T-helper 1 cell treated with Interleukin-12 subunit alpha and Interleukin-12 subunit beta and Interleukin-4 antibody, amounts not matched to agents 30 μg/mL and 1 μg/mL, for 36 hours (primary cell): ENCODE results near the gene CEMIP2.
"Not testable (repeated sequence)": the region's sequence is repeated elsewhere in the genome, so short reads cannot be mapped to it uniquely, and the experiment has no call there.

Experiments used
- H3K27ac Mint-ChIP-seq: one replicate; pipeline ENCODE4 v1.8.0; 2021; ENCODE audit warnings: mild to moderate bottlenecking, mixed read lengths
- H3K27me3 Mint-ChIP-seq: one replicate; pipeline ENCODE4 v1.8.0; 2021; ENCODE audit warnings: low read depth, mixed read lengths
- H3K36me3 Mint-ChIP-seq: one replicate; pipeline ENCODE4 v1.8.0; 2021; ENCODE audit warnings: low read depth, mixed read lengths
- H3K4me1 Mint-ChIP-seq: one replicate; pipeline ENCODE4 v1.8.0; 2021; ENCODE audit warnings: low read depth, mixed read lengths
- H3K4me3 Mint-ChIP-seq: one replicate; pipeline ENCODE4 v1.8.0; 2021; ENCODE audit warnings: mild to moderate bottlenecking, moderate library complexity, mixed read lengths
- H3K9me3 Mint-ChIP-seq: one replicate; pipeline ENCODE4 v1.8.0; 2021; ENCODE audit warnings: mixed read lengths

The CEMIP2 gene

DNA sequence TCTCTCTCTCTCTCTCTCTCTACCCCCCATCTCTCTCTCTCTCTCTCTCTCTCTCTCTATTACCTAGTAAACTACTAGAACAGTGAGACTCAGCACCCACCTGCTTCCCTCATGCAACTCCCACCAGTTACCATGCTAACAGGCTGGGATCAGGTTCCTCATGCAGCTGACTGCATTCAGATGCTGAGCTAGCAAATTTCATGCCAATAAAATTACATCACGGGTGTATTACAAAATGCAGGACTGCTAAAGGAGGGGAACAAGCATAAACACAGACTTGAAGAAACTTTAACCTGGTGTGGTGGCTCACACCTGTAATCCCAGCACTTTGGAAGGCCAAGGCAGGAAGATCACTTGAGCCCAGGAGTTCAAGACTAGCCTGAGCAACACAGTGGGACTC lies 76.0 kb downstream of the CEMIP2 start:
- H3K36me3 Mint-ChIP-seq, result peaks cover 48% of the 10 kb centered on the region
- no peaks in the 10 kb centered on the region for H3K9me3 Mint-ChIP-seq
- no peaks in the 10 kb centered on the region for H3K27me3 Mint-ChIP-seq
- H3K4me1 Mint-ChIP-seq, result peaks cover 17% of the 10 kb centered on the region
- H3K4me3 Mint-ChIP-seq, result no peak overlapping the region
- peak overlapping the region; percentile 83 for H3K27ac Mint-ChIP-seq

GRCh38 chr9:71691576-71691975 lies 76.7 kb downstream of the CEMIP2 start:
- H3K36me3 Mint-ChIP-seq, result peaks cover 49% of the 10 kb centered on the region
- peaks cover 20% of the 10 kb centered on the region for H3K4me1 Mint-ChIP-seq
- not testable (repeated sequence) for H3K27ac Mint-ChIP-seq, H3K9me3 Mint-ChIP-seq, H3K4me3 Mint-ChIP-seq, H3K27me3 Mint-ChIP-seq

DNA sequence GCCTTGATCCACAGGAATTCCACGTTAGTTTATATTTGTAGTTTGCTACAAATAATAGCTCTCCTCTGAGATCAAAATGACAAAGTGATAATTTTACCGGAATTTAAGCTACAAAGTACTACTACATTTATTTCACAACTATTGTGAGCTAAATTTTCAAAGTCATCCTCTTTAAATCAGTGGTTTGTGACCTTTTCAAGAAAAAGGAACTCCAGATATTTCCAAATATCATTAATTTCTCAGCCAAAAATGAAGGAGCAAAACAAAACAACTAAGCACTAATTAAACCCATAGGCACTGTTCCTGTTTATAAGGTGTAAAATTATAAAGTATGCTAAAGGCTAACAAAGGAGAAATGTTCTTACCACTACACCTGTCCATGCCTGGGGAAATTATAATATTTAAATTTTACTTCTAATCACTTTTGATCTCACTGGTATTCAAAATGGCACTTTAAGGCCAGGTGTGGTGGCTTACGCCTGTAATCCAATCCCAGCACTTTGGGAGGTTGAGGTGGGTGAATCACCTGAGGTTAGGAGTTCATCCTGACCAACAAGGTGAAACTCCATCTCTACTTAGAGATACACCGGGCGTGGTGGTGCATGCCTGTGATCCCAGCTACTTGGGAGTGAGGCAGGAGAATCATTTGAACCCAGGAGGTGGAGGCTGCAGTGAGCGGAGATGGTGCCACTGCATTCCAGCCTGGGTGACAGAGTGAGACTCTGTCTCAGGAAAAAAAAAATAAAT lies 77.5 kb downstream of the CEMIP2 start:
- Mint-ChIP-seq H3K4me1 (peaks cover 23% of the 10 kb centered on the region), H3K36me3 (peaks cover 49% of the 10 kb centered on the region), H3K27ac (no peak overlapping the region), H3K4me3 (no peak overlapping the region), H3K9me3 (no peaks in the 10 kb centered on the region), H3K27me3 (no peaks in the 10 kb centered on the region)

DNA sequence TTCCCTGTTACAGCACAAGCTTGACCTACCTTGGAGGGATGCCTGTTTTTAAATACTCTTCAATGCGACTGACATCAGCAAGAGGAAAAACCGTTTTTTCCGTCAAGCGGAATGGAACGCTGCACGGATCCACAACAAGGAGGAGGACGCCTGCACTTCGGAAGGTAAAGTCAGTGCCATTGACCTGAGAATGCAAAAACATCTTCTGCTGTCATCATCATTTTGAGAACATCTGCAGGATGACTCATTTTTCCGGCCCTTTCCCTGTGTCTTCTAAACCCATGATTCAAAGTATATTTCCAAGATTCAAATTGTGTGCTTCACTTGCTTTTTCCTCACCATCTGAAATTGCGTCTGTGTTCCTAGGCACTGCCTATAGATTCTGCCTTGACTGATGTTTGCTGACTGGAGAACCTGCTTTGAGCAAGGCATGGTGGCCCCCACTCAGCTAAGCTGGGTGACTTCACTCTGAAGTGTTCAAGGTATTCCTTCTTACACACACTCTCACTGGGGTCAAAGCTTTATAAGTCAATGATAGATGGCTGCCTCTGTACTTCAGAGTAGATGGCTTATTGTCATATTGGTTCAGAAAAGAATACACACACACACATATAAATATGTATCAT lies 78.1 kb downstream of the CEMIP2 start:
- Mint-ChIP-seq H3K4me1 (peaks cover 29% of the 10 kb centered on the region), H3K9me3 (no peaks in the 10 kb centered on the region), H3K27ac (no peak overlapping the region), H3K4me3 (no peak overlapping the region), H3K27me3 (no peaks in the 10 kb centered on the region), H3K36me3 (peaks cover 53% of the 10 kb centered on the region)

- Mint-ChIP-seq H3K4me1 (peaks cover 48% of the 10 kb centered on the region), H3K4me3 (no peak overlapping the region)
Observed at GRCh38 chr9:71687676-71688075, 80.6 kb downstream of the CEMIP2 start.

GRCh38 chr9:71685988-71686387 lies 82.3 kb downstream of the CEMIP2 start:
- no peaks in the 10 kb centered on the region for H3K27me3 Mint-ChIP-seq
- peaks cover 56% of the 10 kb centered on the region for H3K36me3 Mint-ChIP-seq
- peaks cover 50% of the 10 kb centered on the region for H3K4me1 Mint-ChIP-seq
- H3K27ac Mint-ChIP-seq, result peak overlapping the region; percentile 13
- H3K9me3 Mint-ChIP-seq, result no peaks in the 10 kb centered on the region
- H3K4me3 Mint-ChIP-seq, result peak overlapping the region; percentile 41

More at GRCh38 chr9:71687676-71688075, 80.6 kb downstream of the CEMIP2 start:
- Mint-ChIP-seq H3K36me3 (peaks cover 57% of the 10 kb centered on the region), H3K27me3 (no peaks in the 10 kb centered on the region), H3K9me3 (no peaks in the 10 kb centered on the region), H3K27ac (no peak overlapping the region)

DNA sequence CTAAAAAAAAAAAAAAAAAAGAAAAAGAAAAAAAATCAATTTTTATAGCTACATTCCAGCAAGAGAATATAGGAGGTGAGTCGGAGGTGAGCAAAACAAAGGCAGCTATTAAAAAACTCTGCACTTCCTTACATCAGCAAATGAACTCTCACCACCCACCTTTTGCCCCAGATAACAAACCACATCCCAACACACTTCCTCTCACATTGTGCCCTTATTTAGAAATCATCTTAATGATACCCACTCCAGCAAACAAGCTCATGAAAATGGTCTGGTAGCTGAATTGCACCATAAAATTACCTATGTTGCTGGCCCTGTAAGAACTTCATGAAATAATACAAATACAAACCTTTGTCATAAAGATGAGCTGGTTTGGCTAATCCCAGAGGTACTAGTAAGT lies 82.9 kb downstream of the CEMIP2 start:
- H3K27ac Mint-ChIP-seq, result peak overlapping the region; percentile 11

DNA sequence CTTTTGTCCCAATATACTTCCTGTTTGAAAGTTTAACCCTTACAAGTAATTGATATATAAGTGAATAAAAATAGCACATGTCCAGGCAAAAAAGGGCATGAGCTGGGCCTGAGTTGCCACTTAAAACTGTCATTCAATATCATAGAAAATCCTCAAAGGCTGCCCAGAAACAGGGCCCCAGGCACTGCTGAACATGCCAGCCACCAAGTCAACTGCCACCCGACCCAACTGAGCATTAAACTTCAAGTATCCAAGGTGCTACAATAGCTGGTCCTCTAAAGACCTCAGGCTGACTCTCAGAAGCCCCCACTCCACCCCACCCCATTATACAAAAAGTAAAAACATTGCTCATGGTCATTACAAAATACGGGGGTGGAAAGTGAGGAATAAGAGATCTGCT lies 83.7 kb downstream of the CEMIP2 start:
- no peaks in the 10 kb centered on the region for H3K27me3 Mint-ChIP-seq
- H3K4me1 Mint-ChIP-seq, result peaks cover 48% of the 10 kb centered on the region
- no peaks in the 10 kb centered on the region for H3K9me3 Mint-ChIP-seq
- H3K4me3 Mint-ChIP-seq, result peak overlapping the region; percentile 61
- peaks cover 48% of the 10 kb centered on the region for H3K36me3 Mint-ChIP-seq
- H3K27ac Mint-ChIP-seq, result peak overlapping the region; percentile 46

More for the DNA sequence above, 82.9 kb downstream of the CEMIP2 start:
- H3K4me1 Mint-ChIP-seq, result peaks cover 49% of the 10 kb centered on the region
- peak overlapping the region; percentile 49 for H3K4me3 Mint-ChIP-seq
- H3K27me3 Mint-ChIP-seq, result no peaks in the 10 kb centered on the region
- H3K9me3 Mint-ChIP-seq, result no peaks in the 10 kb centered on the region
- peaks cover 52% of the 10 kb centered on the region for H3K36me3 Mint-ChIP-seq

DNA sequence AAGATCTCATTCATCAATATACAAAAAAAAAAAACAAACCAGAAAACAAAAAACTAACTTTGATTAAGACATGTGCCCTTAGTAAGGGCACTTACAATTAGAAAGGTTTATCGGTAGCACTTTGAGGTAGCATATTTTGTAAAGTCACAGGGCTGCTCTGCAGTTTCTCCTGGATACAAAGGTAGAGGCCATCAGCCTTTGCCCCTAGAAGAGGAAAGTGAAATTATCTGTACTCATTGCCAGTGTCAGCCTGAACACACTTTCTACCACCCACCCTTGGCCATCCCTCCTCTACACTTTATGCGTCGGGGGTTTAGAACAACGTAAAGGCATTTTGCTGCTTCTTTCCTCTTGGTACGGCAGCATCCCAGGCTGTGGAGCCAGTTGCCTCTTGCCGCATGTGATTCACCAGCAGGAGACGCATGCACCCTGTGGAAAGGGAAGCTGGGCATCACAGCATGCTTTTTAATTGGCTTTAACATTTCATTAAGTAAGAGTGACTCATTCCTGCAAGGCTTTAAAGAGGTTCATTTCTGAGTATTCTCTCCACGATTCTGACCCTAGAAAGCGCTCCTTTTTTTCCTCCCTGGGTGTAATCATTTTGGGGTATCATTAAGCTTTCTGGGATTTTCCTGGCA lies 84.6 kb downstream of the CEMIP2 start:
- Mint-ChIP-seq H3K9me3 (no peaks in the 10 kb centered on the region), H3K36me3 (peaks cover 43% of the 10 kb centered on the region), H3K27me3 (no peaks in the 10 kb centered on the region), H3K4me3 (peak overlapping the region; percentile 52), H3K4me1 (peaks cover 51% of the 10 kb centered on the region), H3K27ac (peak overlapping the region; percentile 46)

- no peak overlapping the region for H3K4me3 Mint-ChIP-seq
- H3K36me3 Mint-ChIP-seq, result peaks cover 38% of the 10 kb centered on the region
- H3K9me3 Mint-ChIP-seq, result no peaks in the 10 kb centered on the region
- no peak overlapping the region for H3K27ac Mint-ChIP-seq
- H3K27me3 Mint-ChIP-seq, result no peaks in the 10 kb centered on the region
- H3K4me1 Mint-ChIP-seq, result peaks cover 55% of the 10 kb centered on the region
Observed at GRCh38 chr9:71681708-71682272, 86.5 kb downstream of the CEMIP2 start.

- no peak overlapping the region for H3K4me3 Mint-ChIP-seq
- no peaks in the 10 kb centered on the region for H3K27me3 Mint-ChIP-seq
- H3K27ac Mint-ChIP-seq, result no peak overlapping the region
- peaks cover 59% of the 10 kb centered on the region for H3K4me1 Mint-ChIP-seq
- H3K36me3 Mint-ChIP-seq, result peaks cover 38% of the 10 kb centered on the region
- no peaks in the 10 kb centered on the region for H3K9me3 Mint-ChIP-seq
Observed at GRCh38 chr9:71681104-71681707, 87.1 kb downstream of the CEMIP2 start.

DNA sequence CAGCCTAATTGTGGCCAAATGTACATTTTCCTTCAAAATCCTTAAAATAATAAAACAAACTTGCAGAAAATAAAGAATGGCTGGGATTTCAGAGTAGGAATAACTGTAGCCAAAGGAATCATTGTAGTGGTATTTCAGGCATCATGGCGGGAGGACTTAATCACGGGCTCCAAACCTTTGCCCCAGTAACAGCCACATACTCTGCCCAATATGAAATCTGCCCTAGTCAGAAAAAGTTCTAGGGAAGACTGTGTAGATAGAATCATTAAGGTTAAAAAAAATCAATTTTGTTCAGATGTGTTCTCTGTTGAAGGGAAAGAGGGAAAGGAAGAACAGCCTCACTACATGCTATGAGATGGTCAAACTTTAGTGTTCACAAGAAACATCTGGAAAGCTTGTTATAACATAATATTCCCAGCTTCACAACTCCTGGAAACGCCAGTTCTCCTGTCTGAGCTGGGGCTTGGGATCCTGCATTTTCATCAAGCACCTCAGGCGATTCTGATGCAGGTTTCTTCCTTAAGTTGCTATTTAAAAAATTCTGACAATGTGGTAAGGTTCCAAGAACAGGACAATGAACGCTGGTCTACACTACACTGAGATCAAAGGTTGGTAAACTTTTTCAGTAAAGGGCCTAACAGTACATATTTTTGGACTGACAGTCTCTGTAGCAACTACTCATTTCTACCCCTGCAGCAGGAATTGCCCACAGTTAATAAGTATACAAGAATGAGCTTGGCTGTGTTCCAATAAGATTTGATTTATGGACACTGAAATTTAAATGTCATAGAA lies 87.9 kb downstream of the CEMIP2 start:
- no peaks in the 10 kb centered on the region for H3K9me3 Mint-ChIP-seq
- H3K4me1 Mint-ChIP-seq, result peaks cover 51% of the 10 kb centered on the region
- H3K4me3 Mint-ChIP-seq, result no peak overlapping the region
- H3K27me3 Mint-ChIP-seq, result no peaks in the 10 kb centered on the region
- peaks cover 31% of the 10 kb centered on the region for H3K36me3 Mint-ChIP-seq
- no peak overlapping the region for H3K27ac Mint-ChIP-seq

GRCh38 chr9:71678999-71679398 lies 89.3 kb downstream of the CEMIP2 start:
- Mint-ChIP-seq H3K9me3 (no peaks in the 10 kb centered on the region), H3K4me1 (peaks cover 41% of the 10 kb centered on the region), H3K4me3 (no peak overlapping the region), H3K36me3 (peaks cover 26% of the 10 kb centered on the region), H3K27ac (no peak overlapping the region), H3K27me3 (no peaks in the 10 kb centered on the region)

GRCh38 chr9:71677209-71677608 lies 91.1 kb downstream of the CEMIP2 start:
- no peak overlapping the region for H3K4me3 Mint-ChIP-seq
- H3K9me3 Mint-ChIP-seq, result no peaks in the 10 kb centered on the region
- peaks cover 32% of the 10 kb centered on the region for H3K4me1 Mint-ChIP-seq
- H3K27me3 Mint-ChIP-seq, result no peaks in the 10 kb centered on the region
- no peak overlapping the region for H3K27ac Mint-ChIP-seq
- H3K36me3 Mint-ChIP-seq, result peaks cover 17% of the 10 kb centered on the region
